HEK293 (cell line): ENCODE results near the gene EGFL8.

Experiments used
- EGR2 ChIP-seq: fragments of 450-650 bp; formaldehyde crosslinking; IDR thresholded peaks from 2 replicates; pipeline ENCODE4 v1.5.1; 2016; ENCODE audit warnings: low read depth, missing biosample characterization, missing genetic modification characterization
- FEZF1 ChIP-seq: fragments of 450-650 bp; formaldehyde crosslinking; IDR thresholded peaks from 2 replicates; pipeline ENCODE4 v1.5.1; 2016; ENCODE audit warnings: missing biosample characterization, missing genetic modification characterization
- HOXC10 ChIP-seq: sonication (generic); formaldehyde crosslinking; IDR thresholded peaks from 2 replicates; pipeline ENCODE4 v1.8.1; 2023; ENCODE audit warnings: mild to moderate bottlenecking, missing genetic modification reagents
- KLF1 ChIP-seq: fragments of 450-650 bp; formaldehyde crosslinking; IDR thresholded peaks from 2 replicates; pipeline ENCODE4 v1.5.1; 2016; ENCODE audit warnings: missing biosample characterization, missing genetic modification characterization
- MEIS1 ChIP-seq: sonication (generic); formaldehyde crosslinking; IDR thresholded peaks from 2 replicates; pipeline ENCODE4 v1.8.1; 2022; ENCODE audit warnings: missing genetic modification reagents, mild to moderate bottlenecking, borderline replicate concordance
- OVOL3 ChIP-seq: fragments of 450-650 bp; formaldehyde crosslinking; IDR thresholded peaks from 2 replicates; pipeline ENCODE4 v1.5.1; 2016; ENCODE audit warnings: missing biosample characterization, missing genetic modification characterization
- PRDM1 ChIP-seq: fragments of 450-650 bp; formaldehyde crosslinking; IDR thresholded peaks from 2 replicates; pipeline ENCODE4; 2016; ENCODE audit warnings: missing biosample characterization, missing genetic modification characterization
- RBAK ChIP-seq: fragments of 450-650 bp; formaldehyde crosslinking; IDR thresholded peaks from 2 replicates; pipeline ENCODE4 v1.5.1; 2016; ENCODE audit warnings: missing biosample characterization, missing genetic modification characterization
- TCF7L2 ChIP-seq: IDR thresholded peaks from 2 replicates; pipeline ENCODE4 v1.6.1; 2011; ENCODE audit warnings: low read depth, mild to moderate bottlenecking, inconsistent platforms, low read length, moderate library complexity, borderline replicate concordance
- TSHZ1 ChIP-seq: fragments of 450-650 bp; formaldehyde crosslinking; IDR thresholded peaks from 2 replicates; pipeline ENCODE4 v1.5.1; 2016; ENCODE audit warnings: missing biosample characterization, missing genetic modification characterization, borderline replicate concordance
- ZBTB17 ChIP-seq: fragments of 450-650 bp; formaldehyde crosslinking; IDR thresholded peaks from 2 replicates; pipeline ENCODE4 v1.5.1; 2016; ENCODE audit warnings: missing biosample characterization, missing genetic modification characterization
- ZBTB21 ChIP-seq: fragments of 450-650 bp; formaldehyde crosslinking; IDR thresholded peaks from 2 replicates; pipeline ENCODE4 v1.5.1; 2017; ENCODE audit warnings: missing biosample characterization, missing genetic modification characterization
- ZBTB44 ChIP-seq: fragments of 450-650 bp; IDR thresholded peaks from 2 replicates; pipeline ENCODE4 v1.5.1; 2018; ENCODE audit warnings: missing biosample characterization, mild to moderate bottlenecking, missing genetic modification characterization
- ZBTB49 ChIP-seq: fragments of 450-650 bp; formaldehyde crosslinking; IDR thresholded peaks from 2 replicates; pipeline ENCODE4 v1.5.1; 2016; ENCODE audit warnings: missing biosample characterization, missing genetic modification characterization, low read depth
- ZBTB8A ChIP-seq: fragments of 450-650 bp; formaldehyde crosslinking; IDR thresholded peaks from 2 replicates; pipeline ENCODE4 v1.5.1; 2016; ENCODE audit warnings: missing biosample characterization, missing genetic modification characterization
- ZFHX2 ChIP-seq: fragments of 450-650 bp; formaldehyde crosslinking; conservative IDR thresholded peaks from 2 replicates; pipeline ENCODE4 v1.5.1; 2016; ENCODE audit warnings: missing biosample characterization, missing genetic modification characterization
- ZFP37 ChIP-seq: fragments of 450-650 bp; formaldehyde crosslinking; IDR thresholded peaks from 2 replicates; pipeline ENCODE4 v1.5.1; 2016; ENCODE audit warnings: missing biosample characterization, missing genetic modification characterization
- ZNF140 ChIP-seq: fragments of 450-650 bp; formaldehyde crosslinking; IDR thresholded peaks from 2 replicates; pipeline ENCODE4 v1.5.1; 2016; ENCODE audit warnings: missing biosample characterization, missing genetic modification characterization
- ZNF146 ChIP-seq: fragments of 450-650 bp; formaldehyde crosslinking; IDR thresholded peaks from 2 replicates; pipeline ENCODE4 v1.5.1; 2016; ENCODE audit warnings: missing biosample characterization, missing genetic modification characterization
- ZNF266 ChIP-seq: fragments of 450-650 bp; formaldehyde crosslinking; IDR thresholded peaks from 2 replicates; pipeline ENCODE4 v1.5.1; 2016; ENCODE audit warnings: missing biosample characterization, missing genetic modification characterization, low read depth
- ZNF398 ChIP-seq: fragments of 450-650 bp; formaldehyde crosslinking; IDR thresholded peaks from 2 replicates; pipeline ENCODE4 v1.5.1; 2017; ENCODE audit warnings: missing biosample characterization, missing genetic modification characterization
- ZNF426 ChIP-seq: fragments of 450-650 bp; formaldehyde crosslinking; IDR thresholded peaks from 2 replicates; pipeline ENCODE4 v1.5.1; 2017; ENCODE audit warnings: missing biosample characterization, missing genetic modification characterization, mild to moderate bottlenecking, inconsistent platforms, moderate library complexity
- ZNF580 ChIP-seq: fragments of 450-650 bp; formaldehyde crosslinking; IDR thresholded peaks from 2 replicates; pipeline ENCODE4 v1.5.1; 2016; ENCODE audit warnings: missing biosample characterization, missing genetic modification characterization
- ZNF596 ChIP-seq: fragments of 450-650 bp; IDR thresholded peaks from 2 replicates; pipeline ENCODE4 v1.5.0; 2018; ENCODE audit warnings: missing biosample characterization, mild to moderate bottlenecking, missing genetic modification characterization, moderate library complexity
- ZNF623 ChIP-seq: fragments of 450-650 bp; formaldehyde crosslinking; IDR thresholded peaks from 2 replicates; pipeline ENCODE4 v1.5.1; 2016; ENCODE audit warnings: missing biosample characterization, missing genetic modification characterization
- ZNF658 ChIP-seq: fragments of 450-650 bp; formaldehyde crosslinking; IDR thresholded peaks from 2 replicates; pipeline ENCODE4; 2016; ENCODE audit warnings: missing biosample characterization, missing genetic modification characterization
- ZNF692 ChIP-seq: fragments of 450-650 bp; formaldehyde crosslinking; IDR thresholded peaks from 2 replicates; pipeline ENCODE4 v1.5.1; 2016; ENCODE audit warnings: missing biosample characterization, missing genetic modification characterization
- ZNF776 ChIP-seq: fragments of 450-650 bp; formaldehyde crosslinking; IDR thresholded peaks from 2 replicates; pipeline ENCODE4 v1.5.0; 2017; ENCODE audit warnings: missing biosample characterization, missing genetic modification characterization, borderline replicate concordance
- ZNF785 ChIP-seq: fragments of 450-650 bp; formaldehyde crosslinking; IDR thresholded peaks from 2 replicates; pipeline ENCODE4 v1.5.1; 2016; ENCODE audit warnings: missing biosample characterization, missing genetic modification characterization
- ZNF830 ChIP-seq: fragments of 450-650 bp; IDR thresholded peaks from 2 replicates; pipeline ENCODE4 v1.5.0; 2018; ENCODE audit warnings: missing biosample characterization, missing genetic modification characterization, low read depth, mild to moderate bottlenecking, moderate library complexity

The EGFL8 gene

GRCh38 chr6:32154514-32155161 is 9.8 kb upstream of the EGFL8 start (continued):
- TF ChIP-seq ZNF692 (tag by site-specific recombination) (no peak; the same call in 1 of the 2 replicates), ZBTB17 (tag by site-specific recombination) (0 out of 2 replicates have a peak, but pooled peaks have one; percentile 3), ZNF623 (tag by site-specific recombination) (no peak), ZBTB8A (tag by site-specific recombination) (peak; percentile 71), FEZF1 (tag by site-specific recombination) (no peak), TCF7L2 (no peak), ZNF580 (no peak), KLF1 (tag by site-specific recombination) (peak; percentile 36; the same call in 1 of the 2 replicates), ZFHX2 (0 out of 2 replicates have a peak, but pooled peaks have one; percentile 6), ZFP37 (tag by site-specific recombination) (no peak; the same call in 1 of the 2 replicates), TSHZ1 (tag by site-specific recombination) (no peak), OVOL3 (no peak), ZBTB21 (no peak), ZNF398 (tag by site-specific recombination) (no peak), HOXC10 (0 out of 2 replicates have a peak, but pooled peaks have one; percentile 15), ZNF830 (tag by site-specific recombination) (no peak), ZNF658 (tag by site-specific recombination) (no peak), RBAK (tag by site-specific recombination) (no peak), ZNF596 (tag by site-specific recombination) (no peak), ZBTB44 (tag by site-specific recombination) (0 out of 2 replicates have a peak, but pooled peaks have one; percentile 48), ZBTB49 (tag by site-specific recombination) (no peak), ZNF266 (tag by site-specific recombination) (no peak), ZNF140 (tag by site-specific recombination) (no peak), MEIS1 (CRISPR knock-in tag) (no peak), ZNF146 (tag by site-specific recombination) (no peak), ZNF426 (tag by site-specific recombination) (no peak), ZNF785 (tag by site-specific recombination) (no peak), EGR2 (0 out of 2 replicates have a peak, but pooled peaks have one; percentile 3), ZNF776 (no peak), PRDM1 (tag by site-specific recombination) (no peak)
